Panc1 (cell line): ENCODE measurements around the gene NFIB. TPM values are rescaled to one million over a fixed set of nuclear protein-coding genes. Genes with fewer than 3 reads are reported as not detected.

ENCODE experiments used
- ATAC-seq: fragments of 200-7000 bp; cut with Tn5 transposase; 2 replicates; pipeline ENCODE4 v1.9.1; 2020; ENCODE audit warnings: mild to moderate bottlenecking, moderate library complexity
- BruUV-seq: library from RNA; stranded (reverse); fragments of 400-500 nt; replicated peaks from 2 replicates; lab custom pipeline; 2021; lab: Mats Ljungman, UMichigan
- CTCF ChIA-PET: fragments of 300-600 bp; sonication (Branson Sonifier 250); formaldehyde crosslinking; loops from one replicate; lab custom pipeline; 2022; ENCODE audit warnings: antibody characterized with exemption; lab: Charles Lee
- POLR2A ChIA-PET: fragments of 300-600 bp; sonication (Branson Sonifier 250); formaldehyde crosslinking; loops from one replicate; lab custom pipeline; 2022; ENCODE audit warnings: antibody characterized with exemption; lab: Charles Lee
- DNase-seq: peaks from one replicate; pipeline ENCODE4 v3.0.0-alpha.2; 2010; ENCODE audit warnings: low read depth, low spot score
- H3K27ac ChIP-seq: 2 replicates; pipeline ENCODE4 v1.5.1; 2011; ENCODE audit warnings: mild to moderate bottlenecking, low read length, inconsistent platforms
- H3K27me3 ChIP-seq: fragments of 200-500 bp; sonication (Bioruptor generic); 2 replicates; pipeline ENCODE4 v1.6.0; 2014; ENCODE audit warnings: low read length, inconsistent platforms; ENCODE audit not compliant: control insufficient read depth, insufficient read depth
- H3K36me3 ChIP-seq: fragments of 200-500 bp; sonication (Bioruptor generic); 2 replicates; pipeline ENCODE4 v1.5.1; 2014; ENCODE audit warnings: inconsistent platforms, mild to moderate bottlenecking, low read length, moderate library complexity; ENCODE audit not compliant: control insufficient read depth, insufficient read depth
- H3K4me1 ChIP-seq: 2 replicates; pipeline ENCODE4 v1.5.1; 2011; ENCODE audit warnings: inconsistent platforms, mild to moderate bottlenecking, low read length, moderate library complexity; ENCODE audit not compliant: control insufficient read depth, insufficient read depth
- H3K4me3 ChIP-seq, 2 experiments: 2 replicates each; pipeline ENCODE4 v1.5.1; 2011 to 2012; ENCODE audit warnings: low read depth in 2 of 2, low read length in 2 of 2, mild to moderate bottlenecking in 2 of 2, inconsistent platforms in 1 of 2, moderate library complexity in 1 of 2
- H3K9me3 ChIP-seq: fragments of 200-500 bp; sonication (Bioruptor generic); 2 replicates; pipeline ENCODE4 v1.5.1; 2014; ENCODE audit warnings: low read depth, mild to moderate bottlenecking, inconsistent platforms, low read length, moderate library complexity; ENCODE audit not compliant: control insufficient read depth, insufficient read depth
- POLR2AphosphoS5 ChIP-seq: IDR thresholded peaks from 2 replicates; pipeline ENCODE4 v1.6.1; 2012; ENCODE audit warnings: mild to moderate bottlenecking, low read depth, low read length, moderate library complexity
- SIN3A ChIP-seq: IDR thresholded peaks from 2 replicates; pipeline ENCODE4 v1.6.1; 2012; ENCODE audit warnings: low read depth, mild to moderate bottlenecking, low read length, moderate library complexity, borderline replicate concordance; ENCODE audit not compliant: insufficient read depth
- TCF7L2 ChIP-seq: IDR thresholded peaks from 2 replicates; pipeline ENCODE4 v1.6.1; 2011; ENCODE audit warnings: mild to moderate bottlenecking, low read depth, low read length, inconsistent platforms
- in situ Hi-C: cut with HindIII; loops from 2 replicates; pipeline ENCODE4 v1.10.0; 2016; ENCODE audit warnings: low sequenced_read_pairs, low pct_unique_long_range_greater_than_20kb
- intact Hi-C: fragments of 100-400 bp; cut with micrococcal nuclease; formaldehyde crosslinking; loops from one replicate; pipeline ENCODE4 v1.10.0; 2022; ENCODE audit not compliant: unreplicated experiment
- total RNA-seq: library from RNA; stranded (reverse); gene quantifications from one replicate; pipeline ENCODE4 v1.2.1, GENCODE V29; 2021; ENCODE audit not compliant: unreplicated experiment
- TF ChIP-seq, protein P1 (sequence below), 2 experiments: IDR thresholded peaks; 2 replicates each; pipeline ENCODE4 v1.6.1; 2011 to 2012; ENCODE audit warnings: low read depth in 2 of 2, control low read depth in 1 of 2, low read length in 1 of 2, mild to moderate bottlenecking in 1 of 2, moderate library complexity in 1 of 2; ENCODE audit not compliant: insufficient read depth in 1 of 2
- TF ChIP-seq, protein P2 (sequence below): fragments of 450-650 bp; IDR thresholded peaks from 2 replicates; pipeline ENCODE4 v1.5.1; 2017; ENCODE audit warnings: mild to moderate bottlenecking

Gene NFIB
- total RNA-seq, 1 experiment from 2014 or later, result 26.7 TPM

DNA sequence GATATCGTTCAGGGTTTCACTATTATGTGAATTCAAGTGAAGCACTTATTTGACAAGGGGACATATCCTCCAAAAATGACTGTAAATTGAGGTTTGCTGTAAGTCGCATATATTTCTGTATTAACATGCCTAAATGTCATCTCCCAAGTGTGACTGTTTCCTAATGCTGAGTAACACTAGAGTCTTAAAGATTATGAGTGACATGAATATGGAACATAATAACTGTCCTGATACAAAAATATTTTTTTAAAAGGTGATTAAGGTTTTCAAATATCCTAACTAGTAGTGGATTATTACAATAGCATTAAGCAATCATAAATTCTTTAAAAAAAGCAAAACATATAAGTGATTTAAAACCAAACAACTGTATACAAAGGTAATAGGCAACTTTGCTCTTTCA is 3.6 kb downstream of the NFIB start:
- BruUV-seq, result no TSS peak
- DNase-seq, result no peak
- Histone ChIP-seq H3K9me3 (no peaks in the 10 kb centered on the region), H3K4me3 (peak overlapping the region; percentile 24 to 63; a peak in 3 of 4 replicates), H3K36me3 (no peaks in the 10 kb centered on the region), H3K4me1 (no peaks in the 10 kb centered on the region; the same call in none of the 2 replicates), H3K27me3 (no peaks in the 10 kb centered on the region), H3K27ac (peak overlapping the region; percentile 82)
- ChIA-PET CTCF (no interaction called here), POLR2A (no interaction called here)
- ATAC-seq, result no peak
- in situ Hi-C loops, result no loop called here
- TF ChIP-seq POLR2AphosphoS5 (no peak), TCF7L2 (no peak), SIN3A (no peak)
- intact Hi-C loops, result no loop called here

DNA sequence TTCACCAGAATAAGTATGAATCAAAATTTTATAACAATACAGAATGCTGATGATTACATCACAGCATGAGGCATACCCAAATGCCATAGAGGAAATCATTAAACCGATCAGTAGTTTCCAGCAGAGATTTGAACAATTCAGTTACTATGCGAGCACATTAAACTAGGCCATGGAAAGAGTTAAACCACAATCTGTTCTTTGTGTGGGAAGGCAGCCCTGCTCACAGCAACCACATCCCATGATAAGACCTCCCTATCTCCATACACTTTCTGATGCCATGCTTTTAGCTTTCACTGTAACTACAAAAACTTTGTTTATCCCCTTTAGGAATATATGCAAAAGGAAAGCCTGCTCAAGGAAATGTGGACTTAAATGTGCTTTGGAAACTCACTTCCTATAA is 4.5 kb downstream of the NFIB start:
- DNase-seq (no peak), ATAC-seq (no peak)
- intact Hi-C loops (no loop called here), in situ Hi-C loops (no loop called here)
- POLR2A ChIA-PET, result no interaction called here
- no peaks in the 10 kb centered on the region; the same call in none of the 2 replicates for H3K4me1 ChIP-seq
- TF ChIP-seq TCF7L2, result no peak
- no peak for TF ChIP-seq POLR2AphosphoS5
- TF ChIP-seq, protein P1, sequence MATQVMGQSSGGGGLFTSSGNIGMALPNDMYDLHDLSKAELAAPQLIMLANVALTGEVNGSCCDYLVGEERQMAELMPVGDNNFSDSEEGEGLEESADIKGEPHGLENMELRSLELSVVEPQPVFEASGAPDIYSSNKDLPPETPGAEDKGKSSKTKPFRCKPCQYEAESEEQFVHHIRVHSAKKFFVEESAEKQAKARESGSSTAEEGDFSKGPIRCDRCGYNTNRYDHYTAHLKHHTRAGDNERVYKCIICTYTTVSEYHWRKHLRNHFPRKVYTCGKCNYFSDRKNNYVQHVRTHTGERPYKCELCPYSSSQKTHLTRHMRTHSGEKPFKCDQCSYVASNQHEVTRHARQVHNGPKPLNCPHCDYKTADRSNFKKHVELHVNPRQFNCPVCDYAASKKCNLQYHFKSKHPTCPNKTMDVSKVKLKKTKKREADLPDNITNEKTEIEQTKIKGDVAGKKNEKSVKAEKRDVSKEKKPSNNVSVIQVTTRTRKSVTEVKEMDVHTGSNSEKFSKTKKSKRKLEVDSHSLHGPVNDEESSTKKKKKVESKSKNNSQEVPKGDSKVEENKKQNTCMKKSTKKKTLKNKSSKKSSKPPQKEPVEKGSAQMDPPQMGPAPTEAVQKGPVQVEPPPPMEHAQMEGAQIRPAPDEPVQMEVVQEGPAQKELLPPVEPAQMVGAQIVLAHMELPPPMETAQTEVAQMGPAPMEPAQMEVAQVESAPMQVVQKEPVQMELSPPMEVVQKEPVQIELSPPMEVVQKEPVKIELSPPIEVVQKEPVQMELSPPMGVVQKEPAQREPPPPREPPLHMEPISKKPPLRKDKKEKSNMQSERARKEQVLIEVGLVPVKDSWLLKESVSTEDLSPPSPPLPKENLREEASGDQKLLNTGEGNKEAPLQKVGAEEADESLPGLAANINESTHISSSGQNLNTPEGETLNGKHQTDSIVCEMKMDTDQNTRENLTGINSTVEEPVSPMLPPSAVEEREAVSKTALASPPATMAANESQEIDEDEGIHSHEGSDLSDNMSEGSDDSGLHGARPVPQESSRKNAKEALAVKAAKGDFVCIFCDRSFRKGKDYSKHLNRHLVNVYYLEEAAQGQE (IDR thresholded peaks at IDR 0.05; ENCODE audit: insufficient read depth in 1 of 2, low read depth in 2 of 2, low read length in 1 of 2), result no peak
- TF ChIP-seq SIN3A, result no peak
- TF ChIP-seq, protein P2, sequence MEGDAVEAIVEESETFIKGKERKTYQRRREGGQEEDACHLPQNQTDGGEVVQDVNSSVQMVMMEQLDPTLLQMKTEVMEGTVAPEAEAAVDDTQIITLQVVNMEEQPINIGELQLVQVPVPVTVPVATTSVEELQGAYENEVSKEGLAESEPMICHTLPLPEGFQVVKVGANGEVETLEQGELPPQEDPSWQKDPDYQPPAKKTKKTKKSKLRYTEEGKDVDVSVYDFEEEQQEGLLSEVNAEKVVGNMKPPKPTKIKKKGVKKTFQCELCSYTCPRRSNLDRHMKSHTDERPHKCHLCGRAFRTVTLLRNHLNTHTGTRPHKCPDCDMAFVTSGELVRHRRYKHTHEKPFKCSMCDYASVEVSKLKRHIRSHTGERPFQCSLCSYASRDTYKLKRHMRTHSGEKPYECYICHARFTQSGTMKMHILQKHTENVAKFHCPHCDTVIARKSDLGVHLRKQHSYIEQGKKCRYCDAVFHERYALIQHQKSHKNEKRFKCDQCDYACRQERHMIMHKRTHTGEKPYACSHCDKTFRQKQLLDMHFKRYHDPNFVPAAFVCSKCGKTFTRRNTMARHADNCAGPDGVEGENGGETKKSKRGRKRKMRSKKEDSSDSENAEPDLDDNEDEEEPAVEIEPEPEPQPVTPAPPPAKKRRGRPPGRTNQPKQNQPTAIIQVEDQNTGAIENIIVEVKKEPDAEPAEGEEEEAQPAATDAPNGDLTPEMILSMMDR, result no peak
- peak overlapping the region; percentile 82 for H3K27ac ChIP-seq
- H3K36me3 ChIP-seq, result no peaks in the 10 kb centered on the region
- no peaks in the 10 kb centered on the region for H3K27me3 ChIP-seq
- BruUV-seq, result no TSS peak
- CTCF ChIA-PET, result no interaction called here
- no peaks in the 10 kb centered on the region for H3K9me3 ChIP-seq
- H3K4me3 ChIP-seq, result peak overlapping the region; percentile 34 to 63

DNA sequence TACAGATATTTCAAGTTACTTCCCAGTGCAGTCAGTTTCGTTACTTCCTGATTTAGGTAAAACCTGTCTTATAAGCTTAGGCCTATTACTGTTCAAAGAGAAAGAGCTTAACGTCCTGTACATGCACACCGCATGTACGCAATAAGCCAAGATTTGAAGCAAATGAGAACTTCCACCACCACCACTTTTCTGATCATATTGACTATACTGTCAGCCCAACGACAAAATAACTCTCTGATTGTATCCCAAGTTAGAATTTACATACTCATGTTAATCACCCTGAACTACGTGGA is 5.1 kb downstream of the NFIB start:
- Histone ChIP-seq H3K27ac (peak overlapping the region; percentile 82), H3K27me3 (no peaks in the 10 kb centered on the region), H3K36me3 (no peaks in the 10 kb centered on the region), H3K4me1 (no peaks in the 10 kb centered on the region; the same call in none of the 2 replicates), H3K9me3 (no peaks in the 10 kb centered on the region), H3K4me3 (peak overlapping the region in 1 of 2 experiments; percentile 37; a peak in 1 of 4 replicates)
- ChIA-PET CTCF (no interaction called here), POLR2A (no interaction called here)
- ATAC-seq (no peak), DNase-seq (no peak)
- no TSS peak for BruUV-seq
- intact Hi-C loops (no loop called here), in situ Hi-C loops (no loop called here)
- no peak for TF ChIP-seq SIN3A
- TF ChIP-seq TCF7L2, result no peak
- TF ChIP-seq, protein P2, result no peak
- TF ChIP-seq, protein P1 (IDR thresholded peaks at IDR 0.05; ENCODE audit: insufficient read depth in 1 of 2, low read depth in 2 of 2, low read length in 1 of 2), result no peak
- TF ChIP-seq POLR2AphosphoS5, result no peak
